Smooth muscle cell (in vitro differentiated cells): ENCODE results near the gene FBH1. TPM values are rescaled to one million over a fixed set of nuclear protein-coding genes. Genes with fewer than 3 reads are reported as not detected.

ENCODE experiments used
- DNase-seq: peaks from one replicate; lab custom pipeline; 2025; ENCODE audit not compliant: unreplicated experiment; lab: John Stamatoyannopoulos, UW
- H2AFZ ChIP-seq: fragments of 200-600 bp; sonication (generic); 2 replicates; pipeline ENCODE4 v1.6.0; 2016; ENCODE audit warnings: antibody characterized with exemption, low read depth, mild to moderate bottlenecking
- H3F3A ChIP-seq: fragments of 200-600 bp; sonication (generic); 2 replicates; pipeline ENCODE4 v1.6.0; 2017; ENCODE audit warnings: antibody characterized with exemption, low read depth
- H3K27ac ChIP-seq: fragments of 200-600 bp; sonication (generic); 2 replicates; pipeline ENCODE4 v1.5.1; 2016; ENCODE audit warnings: low read depth, mild to moderate bottlenecking
- H3K27me3 ChIP-seq: fragments of 200-600 bp; sonication (generic); 2 replicates; pipeline ENCODE4 v1.6.1; 2016; ENCODE audit warnings: low read depth, mild to moderate bottlenecking
- H3K36me3 ChIP-seq: fragments of 200-600 bp; sonication (generic); 2 replicates; pipeline ENCODE4 v1.5.1; 2016; ENCODE audit warnings: low read depth
- H3K4me1 ChIP-seq: fragments of 200-600 bp; sonication (generic); 2 replicates; pipeline ENCODE4 v1.5.1; 2016; ENCODE audit warnings: low read depth
- H3K4me2 ChIP-seq: fragments of 200-600 bp; sonication (generic); 2 replicates; pipeline ENCODE4 v1.6.0; 2016; ENCODE audit warnings: mild to moderate bottlenecking
- H3K4me3 ChIP-seq: fragments of 200-600 bp; sonication (generic); 2 replicates; pipeline ENCODE4 v1.5.1; 2016; ENCODE audit warnings: mild to moderate bottlenecking
- H3K79me2 ChIP-seq: fragments of 200-600 bp; sonication (generic); 2 replicates; pipeline ENCODE4 v1.6.0; 2016; ENCODE audit warnings: low read depth, mild to moderate bottlenecking
- H3K9ac ChIP-seq: fragments of 200-600 bp; sonication (generic); 2 replicates; pipeline ENCODE4 v1.6.0; 2016; ENCODE audit warnings: low read depth
- H3K9me3 ChIP-seq: fragments of 200-600 bp; sonication (generic); replicated peaks from 2 replicates; pipeline ENCODE4 v1.5.1; 2016; ENCODE audit warnings: low read depth
- H4K20me1 ChIP-seq: fragments of 200-600 bp; sonication (generic); 2 replicates; pipeline ENCODE4 v1.6.0; 2016; ENCODE audit warnings: low read depth
- WGBS: methylation state at CpG from one replicate; pipeline ENCODE4 v1.1.7; 2016; ENCODE audit warnings: low lambda C conversion rate; 5-methylcytosine and 5-hydroxymethylcytosine counted together
- polyA plus RNA-seq: library from polyadenylated mRNA; unstranded; fragments of >200 nt; fragmentation: Nextera tagmentation; extraction: Ambion mirVana; gene quantifications from 2 replicates; pipeline ENCODE4 v1.2.1, GENCODE V29; 2016
- total RNA-seq: library from RNA; depleted of rRNA; stranded (reverse); fragments of >200 nt; gene quantifications from 2 replicates; pipeline ENCODE4 v1.2.3, GENCODE V29; 2014
- TF ChIP-seq, protein P1 (sequence below): fragments of 200-600 bp; sonication (generic); IDR thresholded peaks from 2 replicates; pipeline ENCODE4 v1.5.1; 2017; ENCODE audit warnings: borderline replicate concordance, mild to moderate bottlenecking, antibody characterized with exemption; ENCODE audit not compliant: insufficient read depth, poor library complexity, severe bottlenecking

Gene FBH1
- total and polyA plus RNA-seq, 2 experiments from 2014 or later, result 68.4 to 70.0 TPM

DNA sequence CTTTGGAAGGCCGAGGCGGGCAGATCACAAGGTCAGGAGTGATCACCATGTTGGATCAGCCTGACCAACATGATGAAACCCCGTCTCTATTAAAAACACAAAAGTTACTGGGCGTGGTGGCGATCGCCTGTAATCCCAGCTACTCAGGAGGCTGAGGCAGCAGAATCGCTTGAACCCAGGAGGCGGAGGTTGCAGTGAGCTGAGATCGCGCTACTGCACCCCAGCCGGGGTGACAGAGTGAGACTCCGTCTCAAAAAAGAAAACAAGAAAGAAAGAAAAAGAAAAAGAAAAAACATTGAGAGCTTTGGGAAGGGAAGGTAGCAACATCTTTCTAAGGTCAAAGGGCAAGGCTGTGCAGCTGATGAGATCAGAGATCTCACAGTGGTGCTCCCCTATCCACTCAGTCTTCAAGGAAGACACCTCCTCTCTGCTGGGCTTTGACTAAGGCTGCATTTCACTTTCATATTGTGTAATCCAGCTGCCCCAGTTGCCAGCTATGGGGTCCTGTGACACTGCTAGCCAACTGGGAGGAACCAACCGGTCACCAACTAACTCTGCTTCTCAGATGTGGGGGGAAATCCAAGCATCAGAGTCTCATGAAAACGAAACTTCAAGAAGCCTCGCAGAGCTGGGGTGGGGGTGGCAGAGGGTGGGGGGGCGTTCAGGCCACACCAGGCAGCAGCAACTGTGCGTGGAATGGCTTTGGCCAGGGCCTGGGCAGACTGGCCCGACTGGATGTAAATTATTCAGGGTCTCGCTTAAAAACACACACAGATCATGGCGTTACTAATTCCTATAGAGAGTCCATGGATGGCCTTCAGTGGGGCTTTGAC, 85.8 kb downstream of the FBH1 start:
- Histone ChIP-seq H3K27ac (no peak overlapping the region), H3K4me3 (peak overlapping the region; percentile 80), H3K79me2 (no peaks in the 10 kb centered on the region), H3F3A (no peaks in the 10 kb centered on the region), H3K27me3 (peaks cover 80% of the 10 kb centered on the region), H3K9me3 (no peaks in the 10 kb centered on the region), H3K36me3 (no peaks in the 10 kb centered on the region), H3K4me2 (peak overlapping the region; percentile 99), H4K20me1 (no peaks in the 10 kb centered on the region), H3K4me1 (no peaks in the 10 kb centered on the region), H2AFZ (no peak overlapping the region), H3K9ac (no peak overlapping the region)
- TF ChIP-seq, protein P1, sequence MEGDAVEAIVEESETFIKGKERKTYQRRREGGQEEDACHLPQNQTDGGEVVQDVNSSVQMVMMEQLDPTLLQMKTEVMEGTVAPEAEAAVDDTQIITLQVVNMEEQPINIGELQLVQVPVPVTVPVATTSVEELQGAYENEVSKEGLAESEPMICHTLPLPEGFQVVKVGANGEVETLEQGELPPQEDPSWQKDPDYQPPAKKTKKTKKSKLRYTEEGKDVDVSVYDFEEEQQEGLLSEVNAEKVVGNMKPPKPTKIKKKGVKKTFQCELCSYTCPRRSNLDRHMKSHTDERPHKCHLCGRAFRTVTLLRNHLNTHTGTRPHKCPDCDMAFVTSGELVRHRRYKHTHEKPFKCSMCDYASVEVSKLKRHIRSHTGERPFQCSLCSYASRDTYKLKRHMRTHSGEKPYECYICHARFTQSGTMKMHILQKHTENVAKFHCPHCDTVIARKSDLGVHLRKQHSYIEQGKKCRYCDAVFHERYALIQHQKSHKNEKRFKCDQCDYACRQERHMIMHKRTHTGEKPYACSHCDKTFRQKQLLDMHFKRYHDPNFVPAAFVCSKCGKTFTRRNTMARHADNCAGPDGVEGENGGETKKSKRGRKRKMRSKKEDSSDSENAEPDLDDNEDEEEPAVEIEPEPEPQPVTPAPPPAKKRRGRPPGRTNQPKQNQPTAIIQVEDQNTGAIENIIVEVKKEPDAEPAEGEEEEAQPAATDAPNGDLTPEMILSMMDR, result no peak
- no peak for DNase-seq
- WGBS, result 80% methylated on average over 20 of the region's 20 CpGs

DNA sequence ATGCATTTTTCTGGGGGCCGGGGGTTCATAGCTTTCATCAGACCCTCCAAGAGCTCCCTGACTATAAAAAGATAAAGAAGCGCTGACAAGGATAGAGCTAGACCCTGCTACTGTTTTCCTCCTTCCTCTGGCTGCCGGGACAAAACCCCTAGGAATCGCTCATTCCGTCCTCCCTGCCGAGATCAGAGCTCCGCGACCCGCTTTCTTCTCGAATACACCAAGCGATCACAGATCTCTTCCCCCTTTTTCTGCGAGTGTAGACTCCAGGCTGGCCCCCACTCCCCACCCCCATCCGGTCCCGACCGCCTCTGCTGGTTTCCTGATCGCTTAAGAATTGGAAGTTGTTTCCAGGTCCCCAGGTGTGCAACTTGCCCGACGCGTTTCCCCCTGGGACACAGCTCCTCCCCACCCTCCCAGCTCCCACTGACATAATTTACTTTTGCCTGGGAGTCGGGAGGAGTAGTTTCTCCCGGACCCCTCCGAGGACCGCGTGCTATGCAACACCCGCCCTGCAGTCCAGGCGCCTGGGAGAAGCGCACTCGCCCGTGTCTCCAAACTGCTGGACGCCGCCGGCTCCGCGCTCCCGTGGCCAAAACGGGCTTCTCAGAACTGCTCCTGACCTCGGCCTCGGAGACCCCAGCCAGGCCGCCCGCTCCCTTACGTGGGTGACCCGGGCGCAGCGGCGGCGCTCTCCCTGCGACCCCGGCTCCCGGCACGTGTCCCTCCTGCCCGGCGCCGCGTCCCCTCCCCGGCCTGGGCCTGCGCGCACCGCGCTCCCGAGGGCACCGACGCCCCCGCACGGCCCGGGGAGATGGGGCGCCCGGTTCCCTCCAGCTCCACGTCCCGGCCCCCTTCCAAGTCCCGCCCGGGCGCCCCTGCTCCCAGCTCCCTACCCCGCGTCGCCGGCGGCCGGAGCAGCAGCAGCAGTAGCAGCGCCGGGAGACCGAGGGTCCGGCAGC, 86.7 kb downstream of the FBH1 start:
- peaks cover 88% of the 10 kb centered on the region for H3K27me3 ChIP-seq
- no peaks in the 10 kb centered on the region for H3K9me3 ChIP-seq
- no peaks in the 10 kb centered on the region for H3F3A ChIP-seq
- H3K4me3 ChIP-seq, result peak overlapping the region; percentile 80
- TF ChIP-seq, protein P1, result no peak
- H4K20me1 ChIP-seq, result no peaks in the 10 kb centered on the region
- 3% methylated on average over 53 of the region's 82 CpGs for WGBS
- no peaks in the 10 kb centered on the region for H3K36me3 ChIP-seq
- no peak overlapping the region for H3K27ac ChIP-seq
- H3K4me1 ChIP-seq, result no peaks in the 10 kb centered on the region
- H3K4me2 ChIP-seq, result peak overlapping the region; percentile 99
- peak overlapping the region; percentile 90 for H2AFZ ChIP-seq
- H3K79me2 ChIP-seq, result no peaks in the 10 kb centered on the region
- H3K9ac ChIP-seq, result no peak overlapping the region
- no peak for DNase-seq

DNA sequence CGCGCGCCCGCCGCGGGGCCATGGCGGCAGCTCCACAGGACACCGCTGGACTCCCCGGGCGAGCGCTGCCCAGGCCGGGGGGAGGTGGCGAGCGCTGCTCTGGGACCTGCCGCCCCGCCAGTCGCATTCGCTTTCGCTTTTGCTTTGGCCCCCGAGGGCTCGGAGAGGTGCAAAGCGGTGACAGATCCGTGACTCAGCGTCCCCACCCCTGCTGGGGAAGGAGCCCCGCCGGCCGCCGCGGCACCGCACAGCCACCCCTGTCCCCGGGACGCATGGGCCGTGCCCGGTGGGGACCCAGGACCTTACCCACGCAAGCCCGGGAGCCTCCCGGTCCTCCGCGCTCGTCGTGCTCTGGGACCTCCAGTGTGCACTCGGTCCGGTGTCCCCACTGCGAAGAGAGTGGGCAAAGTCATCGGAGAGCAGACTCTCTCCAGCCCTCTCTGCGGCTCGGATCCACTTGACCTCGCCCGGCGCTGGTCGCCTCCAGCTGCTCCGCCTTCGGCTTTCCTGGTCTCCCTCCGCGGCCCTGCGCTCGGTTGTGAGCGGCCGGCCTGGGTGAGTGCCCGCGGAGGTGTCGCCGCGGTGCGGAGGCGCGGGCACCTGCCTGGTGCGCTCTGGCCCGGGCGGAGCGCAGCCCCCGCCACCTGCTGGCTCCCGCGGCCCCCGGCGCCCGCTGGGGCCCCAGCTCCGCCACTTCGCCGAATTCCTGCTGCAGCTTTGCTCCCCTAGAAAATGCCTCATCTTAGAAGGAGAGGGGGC, 87.6 kb downstream of the FBH1 start, which contains the start of gene IL15RA:
TSS of gene IL15RA (minus strand) at position 73 of the 759 bp plus-strand sequence. CDS start at position 22, 51 bp downstream.
- H3K4me3 ChIP-seq, result peak within 1 kb of the TSS; percentile 80
- H3K27ac ChIP-seq, result no peak within 1 kb of the TSS
- H3F3A ChIP-seq, result no peaks in the 10 kb centered on the region
- TF ChIP-seq, protein P1, result no peak
- H3K27me3 ChIP-seq, result peaks cover 85% of the 10 kb centered on the region
- no peak within 1 kb of the TSS for H3K9ac ChIP-seq
- H3K9me3 ChIP-seq, result no peaks in the 10 kb centered on the region
- H3K4me1 ChIP-seq, result no peaks in the 10 kb centered on the region
- H3K4me2 ChIP-seq, result peak within 1 kb of the TSS; percentile 99
- WGBS, result 2% methylated on average over 53 of the region's 80 CpGs
- no peaks in the 10 kb centered on the region for H3K79me2 ChIP-seq
- H3K36me3 ChIP-seq, result no peaks in the 10 kb centered on the region
- H2AFZ ChIP-seq, result peak within 1 kb of the TSS; percentile 90
- H4K20me1 ChIP-seq, result no peaks in the 10 kb centered on the region
- DNase-seq, result peak; percentile 27
